Stimulated activated CD8-positive, alpha-beta memory T cell treated with anti-CD3 and anti-CD28 coated beads, Interleukin-2, amount 100 ng/mL, for 48 hours (primary cell): ENCODE data around the gene CYP46A1.

Experiments used
- DNase-seq, 2 donors: peaks; one replicate each; pipeline ENCODE4 v3.0.0-alpha.2; 2020; ENCODE audit warnings: low read depth in 2 of 2

CYP46A1 gene

GRCh38 chr14:99742509-99743487, 58.7 kb downstream of the CYP46A1 start:
- no peak for DNase-seq

- no peak for DNase-seq
Observed at GRCh38 chr14:99744199-99744872, 60.2 kb downstream of the CYP46A1 start.

GRCh38 chr14:99744873-99745224, 60.8 kb downstream of the CYP46A1 start:
- no peak for DNase-seq

GRCh38 chr14:99745307-99745951, 61.3 kb downstream of the CYP46A1 start:
- no peak for DNase-seq

- no peak for DNase-seq
Observed at GRCh38 chr14:99747167-99747566, 63.1 kb downstream of the CYP46A1 start.

- DNase-seq = no peak
Observed at GRCh38 chr14:99747582-99748330, 63.7 kb downstream of the CYP46A1 start.

- no peak for DNase-seq
Observed at GRCh38 chr14:99748529-99748928, 64.4 kb downstream of the CYP46A1 start.

GRCh38 chr14:99749142-99749541, 65.0 kb downstream of the CYP46A1 start:
- no peak for DNase-seq

GRCh38 chr14:99749763-99750715, 65.9 kb downstream of the CYP46A1 start:
- no peak for DNase-seq

- no peak for DNase-seq
Observed at GRCh38 chr14:99750746-99751450, 66.8 kb downstream of the CYP46A1 start.

- no peak for DNase-seq
Observed at GRCh38 chr14:99751539-99752485, 67.7 kb downstream of the CYP46A1 start.

GRCh38 chr14:99752486-99753121, 68.5 kb downstream of the CYP46A1 start:
- no peak for DNase-seq

- no peak for DNase-seq
Observed at GRCh38 chr14:99753225-99754140, 69.4 kb downstream of the CYP46A1 start.

- no peak for DNase-seq
Observed at GRCh38 chr14:99754141-99755067, 70.3 kb downstream of the CYP46A1 start.

GRCh38 chr14:99755068-99755405, 70.9 kb downstream of the CYP46A1 start:
- DNase-seq = no peak
